ENCODE results near the gene DDX10.

DNA sequence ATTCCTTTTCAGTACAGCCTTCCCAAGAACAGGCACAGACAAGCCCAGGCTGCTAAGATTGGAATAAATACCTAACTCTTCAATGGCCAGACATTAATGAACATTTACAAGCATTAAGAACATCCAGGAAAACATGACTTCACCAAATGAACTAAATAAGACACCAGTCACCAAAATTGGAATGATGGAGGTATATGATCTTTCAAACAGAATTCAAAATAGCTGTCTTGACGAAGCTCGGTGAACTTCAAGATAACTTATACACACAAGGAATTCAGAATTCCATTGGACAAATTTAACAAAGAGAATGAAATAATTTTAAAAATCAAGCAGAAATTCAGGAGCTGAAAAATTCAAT lies 16.4 kb upstream of the DDX10 start:
- TF ChIP-seq CTCF (IDR thresholded peaks at IDR 0.05) (no peak), POLR2AphosphoS5 (IDR thresholded peaks at IDR 0.05) (no peak)
